Measurements from ENCODE around the gene ANKIB1. TPM values are rescaled to one million over a fixed set of nuclear protein-coding genes. Genes with fewer than 3 reads are reported as not detected.

Gene ANKIB1
- total RNA-seq, 1 experiment from 2014 or later: 42.1 TPM

GRCh38 chr7:92228742-92229141, 17.0 kb upstream of the ANKIB1 start:
- Histone ChIP-seq H3K27me3 (replicated peaks; ENCODE audit: insufficient read depth, low read depth, low read length, poor library complexity) (no peaks in the 10 kb centered on the region), H3K4me3 (ENCODE audit: low read depth, low read length, poor library complexity, severe bottlenecking) (no peak overlapping the region), H3K36me3 (ENCODE audit: insufficient read depth, low read length, poor library complexity, severe bottlenecking) (peaks cover 41% of the 10 kb centered on the region), H3K27ac (ENCODE audit: low read depth, low read length, poor library complexity, severe bottlenecking) (no peak overlapping the region), H3K4me1 (ENCODE audit: insufficient read depth, low read length, poor library complexity, severe bottlenecking) (no peaks in the 10 kb centered on the region), H3K9me3 (ENCODE audit: low read depth, low read length, poor library complexity, severe bottlenecking) (no peaks in the 10 kb centered on the region)
- BruUV-seq (replicated peaks): no TSS peak
- TF ChIP-seq EZH2 (IDR thresholded peaks at IDR 0.05; ENCODE audit: borderline replicate concordance, low read depth, low read length, poor library complexity, severe bottlenecking) (no peak), CTCF (conservative IDR thresholded peaks at IDR 0.05; ENCODE audit: low read depth, low read length) (no peak)
- POLR2A ChIA-PET (ENCODE audit: low non-redundant PET): no interaction called here
- CTCF ChIA-PET: no interaction called here
- no peak for DNase-seq (ENCODE audit: low spot score)
- intact Hi-C loops (cut with micrococcal nuclease; ENCODE audit: unreplicated experiment): no loop called here

- intact Hi-C loops (cut with micrococcal nuclease; ENCODE audit: unreplicated experiment): no loop called here
- Histone ChIP-seq H3K27ac (ENCODE audit: low read depth, low read length, poor library complexity, severe bottlenecking) (no peak overlapping the region), H3K4me1 (ENCODE audit: insufficient read depth, low read length, poor library complexity, severe bottlenecking) (no peaks in the 10 kb centered on the region), H3K27me3 (replicated peaks; ENCODE audit: insufficient read depth, low read depth, low read length, poor library complexity) (no peaks in the 10 kb centered on the region), H3K4me3 (ENCODE audit: low read depth, low read length, poor library complexity, severe bottlenecking) (no peak overlapping the region), H3K36me3 (ENCODE audit: insufficient read depth, low read length, poor library complexity, severe bottlenecking) (peaks cover 52% of the 10 kb centered on the region), H3K9me3 (ENCODE audit: low read depth, low read length, poor library complexity, severe bottlenecking) (no peaks in the 10 kb centered on the region)
- no peak for TF ChIP-seq CTCF (conservative IDR thresholded peaks at IDR 0.05; ENCODE audit: low read depth, low read length)
- TF ChIP-seq EZH2 (IDR thresholded peaks at IDR 0.05; ENCODE audit: borderline replicate concordance, low read depth, low read length, poor library complexity, severe bottlenecking): no peak
- BruUV-seq (replicated peaks): no TSS peak
- DNase-seq (ENCODE audit: low spot score): no peak
- CTCF ChIA-PET: no interaction called here
- POLR2A ChIA-PET (ENCODE audit: low non-redundant PET): no interaction called here
These were observed 15.2 kb upstream of the ANKIB1 start for GRCh38 chr7:92230547-92230946.

GRCh38 chr7:92242972-92243371, 2.8 kb upstream of the ANKIB1 start:
- DNase-seq (ENCODE audit: low spot score): no peak
- intact Hi-C loops (cut with micrococcal nuclease; ENCODE audit: unreplicated experiment): no loop called here
- POLR2A ChIA-PET (ENCODE audit: low non-redundant PET): no interaction called here

More at GRCh38 chr7:92242972-92243371, 2.8 kb upstream of the ANKIB1 start:
- Histone ChIP-seq H3K4me3 (ENCODE audit: low read depth, low read length, poor library complexity, severe bottlenecking) (no peak overlapping the region), H3K27me3 (replicated peaks; ENCODE audit: insufficient read depth, low read depth, low read length, poor library complexity) (no peaks in the 10 kb centered on the region), H3K27ac (ENCODE audit: low read depth, low read length, poor library complexity, severe bottlenecking) (no peak overlapping the region), H3K4me1 (ENCODE audit: insufficient read depth, low read length, poor library complexity, severe bottlenecking) (peaks cover 20% of the 10 kb centered on the region), H3K36me3 (ENCODE audit: insufficient read depth, low read length, poor library complexity, severe bottlenecking) (peaks cover 37% of the 10 kb centered on the region), H3K9me3 (ENCODE audit: low read depth, low read length, poor library complexity, severe bottlenecking) (no peaks in the 10 kb centered on the region)
- no peak for TF ChIP-seq CTCF (conservative IDR thresholded peaks at IDR 0.05; ENCODE audit: low read depth, low read length)
- no peak for TF ChIP-seq EZH2 (IDR thresholded peaks at IDR 0.05; ENCODE audit: borderline replicate concordance, low read depth, low read length, poor library complexity, severe bottlenecking)
- no TSS peak for BruUV-seq (replicated peaks)
- CTCF ChIA-PET: no interaction called here

Data from A673 (cell line).